Measurements from ENCODE around the gene NIF3L1. TPM values are rescaled to one million over a fixed set of nuclear protein-coding genes. Genes with fewer than 3 reads are reported as not detected.

The NIF3L1 gene
- total and polyA plus RNA-seq, 9 of the 15 experiments (the other 6 are each of a cell fraction or from before 2014, with no cell fraction given), result 26.7 to 89.5 (median 45.6) TPM

GRCh38 chr2:200913654-200914053, 24.5 kb downstream of the NIF3L1 start:
- no peaks in the 10 kb centered on the region for H3K27me3 ChIP-seq (ENCODE audit: control insufficient read depth in 2 of 2, insufficient read depth in 2 of 2, low read length in 2 of 2)
- no TSS peak for BruUV-seq (replicated peaks)
- no peak overlapping the region for H3K9ac ChIP-seq (ENCODE audit: insufficient read depth in 1 of 2, low read depth in 2 of 2, low read length in 2 of 2)
- H4K20me1 ChIP-seq (replicated peaks; ENCODE audit: control insufficient read depth, insufficient read depth, low read length), result no peaks in the 10 kb centered on the region
- no peak overlapping the region for H3K4me2 ChIP-seq (ENCODE audit: insufficient read depth, low read length)
- H2AFZ ChIP-seq (ENCODE audit: low read depth, low read length), result no peak overlapping the region
- no peak overlapping the region for H3K4me3 ChIP-seq
- no peaks in the 10 kb centered on the region for H3K79me2 ChIP-seq (ENCODE audit: control insufficient read depth, insufficient read depth, low read length)
- H3K27ac ChIP-seq (ENCODE audit: extremely low read depth, low read depth, low read length), result no peak overlapping the region
- no peak for DNase-seq (ENCODE audit: extremely low read depth in 1 of 4, low spot score in 3 of 4)
- CTCF ChIA-PET (ENCODE audit: low intra/inter-chr PET ratio), result no interaction called here
- no peaks in the 10 kb centered on the region for H3K9me1 ChIP-seq (ENCODE audit: control insufficient read depth, insufficient read depth, low read length)
- TF ChIP-seq CREB3 (tag; conservative IDR thresholded peaks at IDR 0.05; ENCODE audit: low read depth), result no peak
- no peak for TF ChIP-seq NRF1 (conservative IDR thresholded peaks at IDR 0.05 in 1 of 2, IDR thresholded peaks at IDR 0.05 in 1 of 2)
- no peak for TF ChIP-seq MLLT1 (IDR thresholded peaks at IDR 0.05)
- TF ChIP-seq TAF15 (IDR thresholded peaks at IDR 0.05; ENCODE audit: low read depth, low read length), result no peak
- no peak for TF ChIP-seq ELF1 (tag; IDR thresholded peaks at IDR 0.05)
- TF ChIP-seq FIP1L1 (IDR thresholded peaks at IDR 0.05; ENCODE audit: low read depth, low read length, poor library complexity, severe bottlenecking), result no peak
- no peak for TF ChIP-seq PTTG1 (tag; IDR thresholded peaks at IDR 0.05; ENCODE audit: low read depth)
- TF ChIP-seq NFXL1 (CRISPR knock-in tag; IDR thresholded peaks at IDR 0.05), result no peak
- no peak for TF ChIP-seq ZNF165 (CRISPR knock-in tag; IDR thresholded peaks at IDR 0.05; ENCODE audit: borderline replicate concordance)
- TF ChIP-seq CGGBP1 (CRISPR knock-in tag; IDR thresholded peaks at IDR 0.05), result no peak
- TF ChIP-seq, protein P1, sequence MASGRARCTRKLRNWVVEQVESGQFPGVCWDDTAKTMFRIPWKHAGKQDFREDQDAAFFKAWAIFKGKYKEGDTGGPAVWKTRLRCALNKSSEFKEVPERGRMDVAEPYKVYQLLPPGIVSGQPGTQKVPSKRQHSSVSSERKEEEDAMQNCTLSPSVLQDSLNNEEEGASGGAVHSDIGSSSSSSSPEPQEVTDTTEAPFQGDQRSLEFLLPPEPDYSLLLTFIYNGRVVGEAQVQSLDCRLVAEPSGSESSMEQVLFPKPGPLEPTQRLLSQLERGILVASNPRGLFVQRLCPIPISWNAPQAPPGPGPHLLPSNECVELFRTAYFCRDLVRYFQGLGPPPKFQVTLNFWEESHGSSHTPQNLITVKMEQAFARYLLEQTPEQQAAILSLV (tag; IDR thresholded peaks at IDR 0.05), result no peak
- no peak for TF ChIP-seq TCF7 (IDR thresholded peaks at IDR 0.05; ENCODE audit: borderline replicate concordance)
- TF ChIP-seq DMBX1 (CRISPR knock-in tag; IDR thresholded peaks at IDR 0.05; ENCODE audit: borderline replicate concordance), result no peak
- no peak for TF ChIP-seq SMARCE1 (IDR thresholded peaks at IDR 0.05)
- no peaks in the 10 kb centered on the region for H3K9me3 ChIP-seq (replicated peaks; ENCODE audit: control insufficient read depth, insufficient read depth, low read depth, low read length)
- no peaks in the 10 kb centered on the region for H3K4me1 ChIP-seq (replicated peaks in 1 of 2; ENCODE audit: control insufficient read depth in 2 of 2, insufficient read depth in 2 of 2, low read length in 2 of 2)
- no peak for FAIRE-seq
- POLR2A ChIA-PET, result interaction anchor here (0.8 kb wide), 1 partner anchor 1685 kb away, joined by 4 read pairs; no protein-coding TSS in a partner anchor
- intact Hi-C loops (cut with micrococcal nuclease) (no loop called here), in situ Hi-C loops (cut with MboI) (loop anchor here (25.0 kb wide), 1 partner anchor 449 kb away; the partner anchor contains the start of gene FLACC1)
- ATAC-seq, result no peak
- peaks cover 71% of the 10 kb centered on the region; the same call in 2 of the 3 replicates for H3K36me3 ChIP-seq (ENCODE audit: control insufficient read depth, insufficient read depth, low read length)

Data from K562 (cell line).